Progenitor cell of endocrine pancreas (in vitro differentiated cells): ENCODE data around the gene ZNF425. TPM values are rescaled to one million over a fixed set of nuclear protein-coding genes. Genes with fewer than 3 reads are reported as not detected.

Experiments used
- DNase-seq: peaks from one replicate; pipeline ENCODE4 v3.0.0; 2021; ENCODE audit warnings: low spot score; ENCODE audit not compliant: unreplicated experiment
- H3K27ac Mint-ChIP-seq: 2 replicates; pipeline ENCODE4 v1.8.0; 2021; ENCODE audit warnings: mild to moderate bottlenecking, moderate library complexity, mixed read lengths
- H3K27me3 Mint-ChIP-seq: 2 replicates; pipeline ENCODE4 v1.8.0; 2021; ENCODE audit warnings: mixed read lengths
- H3K36me3 Mint-ChIP-seq: 2 replicates; pipeline ENCODE4 v1.8.0; 2022; ENCODE audit warnings: mixed read lengths; ENCODE audit not compliant: insufficient read depth
- H3K4me1 Mint-ChIP-seq: 2 replicates; pipeline ENCODE4 v1.8.0; 2021; ENCODE audit warnings: low read depth, mixed read lengths
- H3K4me3 Mint-ChIP-seq: 2 replicates; pipeline ENCODE4 v1.8.0; 2021; ENCODE audit warnings: low read depth, mild to moderate bottlenecking, moderate library complexity, mixed read lengths
- H3K9me3 Mint-ChIP-seq: 2 replicates; pipeline ENCODE4 v1.8.0; 2021; ENCODE audit warnings: low read depth, mixed read lengths
- total RNA-seq: library from RNA; stranded (reverse); gene quantifications from 2 replicates; pipeline ENCODE4 v1.2.1, GENCODE V29; 2021
- TF ChIP-seq, protein P1 (sequence below): fragments of 200-600 bp; sonication (generic); IDR thresholded peaks from one replicate; pipeline ENCODE4 v1.5.0; 2021; ENCODE audit warnings: antibody characterized with exemption, mild to moderate bottlenecking; ENCODE audit not compliant: unreplicated experiment

The ZNF425 gene
- total RNA-seq, 1 donor from 2014 or later, result 5.3 TPM

DNA sequence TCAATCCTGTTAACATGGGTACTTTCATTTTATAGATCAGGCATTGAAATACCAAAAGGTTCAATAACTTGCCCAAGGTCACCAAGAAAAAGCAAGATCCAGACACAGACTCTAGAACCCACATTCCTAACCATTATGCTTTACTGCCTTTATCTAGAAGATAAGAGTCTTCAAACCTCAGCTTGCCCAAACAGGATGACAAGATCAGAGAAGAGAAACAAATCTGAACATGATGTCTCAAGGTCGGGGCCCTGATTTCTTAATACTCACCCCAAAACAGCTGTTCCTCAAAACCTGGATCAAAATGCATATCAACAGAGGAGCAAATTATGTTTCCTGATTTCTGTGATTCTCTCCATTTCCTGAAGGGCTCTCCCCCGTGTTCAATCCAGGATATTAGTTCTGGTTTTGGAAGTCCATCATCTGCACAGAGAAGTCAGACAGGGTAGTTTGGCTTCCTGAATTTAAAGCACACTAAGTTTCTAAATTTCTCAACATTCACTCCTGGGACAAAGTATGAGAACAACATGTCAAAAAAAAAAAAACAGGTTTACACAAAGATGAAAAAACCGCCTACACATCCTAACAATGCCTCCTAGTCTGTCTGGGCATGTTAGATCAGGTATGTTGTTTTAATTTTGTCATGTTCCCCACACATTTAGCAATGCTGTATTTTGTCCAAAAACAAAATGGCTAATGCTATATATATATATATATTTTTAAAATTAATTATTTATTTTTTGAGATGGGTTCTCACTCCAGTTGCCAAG lies 51.8 kb downstream of the ZNF425 start:
- Mint-ChIP-seq H3K4me3 (no peak overlapping the region), H3K4me1 (no peaks in the 10 kb centered on the region), H3K27ac (no peak overlapping the region), H3K36me3 (peaks cover 26% of the 10 kb centered on the region), H3K27me3 (no peaks in the 10 kb centered on the region), H3K9me3 (no peaks in the 10 kb centered on the region)
- TF ChIP-seq, protein P1, sequence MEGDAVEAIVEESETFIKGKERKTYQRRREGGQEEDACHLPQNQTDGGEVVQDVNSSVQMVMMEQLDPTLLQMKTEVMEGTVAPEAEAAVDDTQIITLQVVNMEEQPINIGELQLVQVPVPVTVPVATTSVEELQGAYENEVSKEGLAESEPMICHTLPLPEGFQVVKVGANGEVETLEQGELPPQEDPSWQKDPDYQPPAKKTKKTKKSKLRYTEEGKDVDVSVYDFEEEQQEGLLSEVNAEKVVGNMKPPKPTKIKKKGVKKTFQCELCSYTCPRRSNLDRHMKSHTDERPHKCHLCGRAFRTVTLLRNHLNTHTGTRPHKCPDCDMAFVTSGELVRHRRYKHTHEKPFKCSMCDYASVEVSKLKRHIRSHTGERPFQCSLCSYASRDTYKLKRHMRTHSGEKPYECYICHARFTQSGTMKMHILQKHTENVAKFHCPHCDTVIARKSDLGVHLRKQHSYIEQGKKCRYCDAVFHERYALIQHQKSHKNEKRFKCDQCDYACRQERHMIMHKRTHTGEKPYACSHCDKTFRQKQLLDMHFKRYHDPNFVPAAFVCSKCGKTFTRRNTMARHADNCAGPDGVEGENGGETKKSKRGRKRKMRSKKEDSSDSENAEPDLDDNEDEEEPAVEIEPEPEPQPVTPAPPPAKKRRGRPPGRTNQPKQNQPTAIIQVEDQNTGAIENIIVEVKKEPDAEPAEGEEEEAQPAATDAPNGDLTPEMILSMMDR, result no peak
- no peak for DNase-seq

DNA sequence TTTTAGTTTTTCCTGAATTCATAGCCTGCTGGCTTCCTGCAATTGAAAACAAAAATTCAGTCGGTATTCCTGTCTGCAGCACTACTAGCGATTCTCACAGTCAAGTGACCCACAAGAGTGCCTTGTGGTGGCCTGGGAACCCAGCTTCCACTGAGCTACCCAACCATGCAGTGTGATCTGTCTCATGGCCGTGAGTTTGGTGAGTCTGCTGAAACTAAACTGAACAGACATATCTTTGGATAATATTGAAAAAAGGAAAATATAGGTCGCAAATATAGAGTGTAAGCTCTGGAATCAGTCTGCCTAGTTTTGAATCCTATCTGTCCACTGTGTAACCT lies 53.7 kb downstream of the ZNF425 start:
- DNase-seq, result no peak
- no peak overlapping the region for H3K27ac Mint-ChIP-seq
- H3K27me3 Mint-ChIP-seq, result no peaks in the 10 kb centered on the region
- H3K9me3 Mint-ChIP-seq, result no peaks in the 10 kb centered on the region
- H3K36me3 Mint-ChIP-seq, result peaks cover 26% of the 10 kb centered on the region
- TF ChIP-seq, protein P1, result no peak
- H3K4me3 Mint-ChIP-seq, result no peak overlapping the region
- H3K4me1 Mint-ChIP-seq, result no peaks in the 10 kb centered on the region

DNA sequence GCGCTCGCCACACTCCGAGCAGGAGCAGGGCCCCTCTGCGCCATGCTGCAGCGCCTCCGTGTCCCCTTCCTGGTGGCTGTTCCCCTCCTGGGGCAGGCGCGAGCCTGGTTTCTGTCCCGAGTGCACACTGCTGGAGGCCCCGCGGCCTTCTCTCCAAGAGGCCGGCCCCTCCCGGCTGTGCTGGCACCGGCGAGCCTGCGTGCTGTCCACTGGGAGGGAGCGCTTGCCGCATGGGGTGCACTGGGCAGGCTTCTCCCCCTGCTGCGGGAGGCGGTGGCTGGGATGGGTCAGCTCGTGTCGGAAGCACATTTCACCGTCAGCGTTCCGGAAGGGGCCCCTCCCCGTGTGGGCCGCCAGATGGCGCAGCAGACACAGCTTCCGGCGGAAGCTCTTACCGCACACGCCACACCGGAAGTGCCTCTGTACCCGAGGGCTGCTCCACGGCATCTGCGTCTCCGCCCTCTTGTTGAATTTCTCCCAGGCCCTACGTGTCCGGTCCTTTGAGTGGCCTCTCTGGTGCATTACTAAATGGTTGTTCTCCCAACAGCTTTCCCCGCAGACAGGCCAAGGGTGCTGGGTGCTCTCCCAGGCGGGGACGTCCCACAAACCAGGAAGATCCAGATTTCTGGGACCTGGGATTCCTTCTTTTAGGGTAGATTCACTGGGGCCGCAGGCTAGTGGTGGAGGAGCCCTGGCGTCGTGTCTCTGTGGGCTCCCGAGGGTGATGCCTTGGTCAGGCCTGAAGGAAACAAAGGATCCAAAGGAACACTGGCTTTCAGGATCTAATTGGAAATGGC lies 54.3 kb downstream of the ZNF425 start:
- no peaks in the 10 kb centered on the region for H3K9me3 Mint-ChIP-seq
- TF ChIP-seq, protein P1, result peak; percentile 32
- no peak for DNase-seq
- H3K4me1 Mint-ChIP-seq, result no peaks in the 10 kb centered on the region
- no peaks in the 10 kb centered on the region for H3K27me3 Mint-ChIP-seq
- peaks cover 22% of the 10 kb centered on the region for H3K36me3 Mint-ChIP-seq
- no peak overlapping the region for H3K27ac Mint-ChIP-seq
- no peak overlapping the region for H3K4me3 Mint-ChIP-seq

DNA sequence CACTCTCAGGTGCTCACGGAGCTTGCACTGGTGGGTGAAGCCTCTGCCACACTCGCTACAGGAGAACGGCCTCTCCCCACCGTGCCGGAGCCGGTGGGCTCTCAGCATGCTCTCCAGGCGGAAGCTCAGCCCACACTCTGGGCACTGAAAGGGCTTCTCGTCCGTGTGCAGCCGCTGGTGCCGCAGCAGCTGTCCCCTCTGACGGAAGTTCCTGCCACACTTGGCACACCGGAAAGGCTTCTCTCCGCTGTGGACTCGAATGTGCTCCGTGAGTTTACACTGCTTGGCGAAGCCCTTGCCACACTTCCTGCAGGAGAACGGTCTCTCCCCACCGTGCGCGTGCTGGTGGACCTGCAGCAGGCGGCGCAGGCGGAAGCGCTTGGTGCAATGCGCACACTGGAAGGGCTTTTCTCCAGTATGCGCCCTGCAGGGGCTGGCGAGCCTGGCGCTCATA lies 54.9 kb downstream of the ZNF425 start:
- no peak overlapping the region for H3K4me3 Mint-ChIP-seq
- TF ChIP-seq, protein P1, result no peak
- H3K36me3 Mint-ChIP-seq, result peaks cover 20% of the 10 kb centered on the region
- H3K9me3 Mint-ChIP-seq, result no peaks in the 10 kb centered on the region
- H3K4me1 Mint-ChIP-seq, result no peaks in the 10 kb centered on the region
- no peaks in the 10 kb centered on the region for H3K27me3 Mint-ChIP-seq
- H3K27ac Mint-ChIP-seq, result no peak overlapping the region
- no peak for DNase-seq

DNA sequence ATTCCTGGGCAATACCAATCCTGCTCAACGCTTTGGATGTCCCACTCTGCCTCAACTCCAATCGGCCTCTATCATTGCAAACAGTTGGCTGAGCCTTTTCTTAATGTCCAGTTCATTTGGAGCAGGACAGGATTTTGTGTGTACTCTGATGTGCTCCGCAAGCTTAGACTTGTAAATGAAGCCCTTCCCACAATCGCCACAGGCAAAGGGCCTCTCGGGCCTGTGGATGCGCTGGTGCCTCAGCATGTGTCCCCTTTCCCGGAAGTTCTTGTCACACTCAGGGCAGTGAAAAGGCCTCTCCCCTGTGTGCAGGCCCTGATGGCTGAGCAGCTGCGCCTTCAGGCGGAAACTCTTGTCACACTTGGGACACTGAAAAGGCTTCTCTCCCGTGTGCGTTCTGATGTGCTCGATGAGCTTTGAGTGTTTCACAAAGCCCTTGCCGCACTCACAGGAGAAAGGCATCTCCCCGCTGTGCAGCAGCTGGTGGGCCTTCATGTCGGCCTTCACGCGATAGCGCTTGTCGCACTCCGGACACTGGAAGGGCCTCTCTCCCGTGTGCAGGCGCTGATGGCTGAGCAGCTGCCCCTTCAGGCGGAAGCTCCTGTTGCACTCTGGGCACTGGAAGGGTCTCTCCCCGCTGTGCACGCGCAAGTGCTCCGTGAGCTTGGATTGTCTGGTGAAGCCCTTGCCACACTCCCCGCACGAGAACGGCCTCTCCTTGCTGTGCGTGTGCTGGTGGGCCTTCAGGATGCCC lies 55.6 kb downstream of the ZNF425 start:
- Mint-ChIP-seq H3K4me1 (no peaks in the 10 kb centered on the region), H3K27ac (no peak overlapping the region), H3K9me3 (no peaks in the 10 kb centered on the region), H3K36me3 (peaks cover 20% of the 10 kb centered on the region), H3K27me3 (no peaks in the 10 kb centered on the region), H3K4me3 (no peak overlapping the region)
- TF ChIP-seq, protein P1, result no peak
- DNase-seq, result no peak
